Muscle of back (tissue), 11 donors: Measurements from ENCODE around the gene SLC35F3. TPM values are rescaled to one million over a fixed set of nuclear protein-coding genes. Genes with fewer than 3 reads are reported as not detected.

ENCODE experiments used
- DNase-seq, 3 donors: peaks; one replicate each; pipeline versions ENCODE4 v3.0.0 to v3.0.0-alpha.2; 2013
- polyA plus RNA-seq, 10 donors: library from polyadenylated mRNA; unstranded; fragments of 120-200 nt; gene quantifications; one replicate each; pipeline ENCODE4 v1.2.1, GENCODE V29; 2013; ENCODE audit not compliant: insufficient read length in 10 of 10

SLC35F3 gene
- polyA plus RNA-seq, 10 donors = 0.34 to 1.0 (median 0.76) TPM

GRCh38 chr1:233909195-233909594 lies 4.7 kb downstream of the SLC35F3 start:
- DNase-seq = peak in 1 of 3 donors; percentile 73

DNA sequence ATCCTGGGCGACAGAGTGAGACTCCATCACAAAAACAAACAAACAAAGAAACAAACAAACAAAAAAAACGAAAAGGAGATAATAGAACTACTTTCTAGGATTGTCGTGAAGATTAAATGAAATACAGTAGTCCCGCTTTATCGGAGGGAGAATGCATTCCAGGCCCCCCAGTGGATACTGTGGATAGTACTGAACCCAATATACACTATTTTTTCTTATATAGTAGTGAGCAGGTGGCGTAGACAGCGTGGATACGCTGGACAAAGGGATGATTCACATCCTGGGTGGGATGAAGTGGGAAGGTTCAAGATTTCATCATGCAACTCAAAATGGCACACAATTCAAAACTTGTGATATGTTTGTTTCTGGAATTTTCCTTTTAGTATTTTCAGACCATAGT lies 8.0 kb downstream of the SLC35F3 start:
- DNase-seq = no peak

DNA sequence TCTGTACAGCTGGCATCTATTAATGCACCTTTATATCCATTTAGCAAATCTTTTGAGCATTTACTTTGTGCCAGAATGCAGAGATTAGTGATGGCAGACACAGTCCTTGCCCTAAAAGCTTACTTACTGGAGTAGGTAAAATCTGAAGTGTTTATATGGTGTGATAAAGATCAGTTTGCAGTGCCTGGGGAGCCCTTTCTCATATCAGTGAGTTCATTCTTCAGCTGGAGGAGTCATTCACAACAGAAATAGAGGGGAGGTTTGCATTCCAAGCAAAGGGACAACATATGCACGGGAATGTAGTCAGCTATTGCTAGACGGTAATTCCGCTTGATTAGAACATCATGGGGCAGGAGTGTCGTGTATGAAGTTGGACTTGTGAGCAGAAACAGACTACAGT lies 8.4 kb downstream of the SLC35F3 start:
- no peak for DNase-seq

GRCh38 chr1:233916706-233917105 lies 12.2 kb downstream of the SLC35F3 start:
- no peak for DNase-seq

- DNase-seq = no peak
Observed at GRCh38 chr1:233919786-233920185, 15.3 kb downstream of the SLC35F3 start.

- no peak for DNase-seq
Observed at GRCh38 chr1:233928123-233928522, 23.6 kb downstream of the SLC35F3 start.

DNA sequence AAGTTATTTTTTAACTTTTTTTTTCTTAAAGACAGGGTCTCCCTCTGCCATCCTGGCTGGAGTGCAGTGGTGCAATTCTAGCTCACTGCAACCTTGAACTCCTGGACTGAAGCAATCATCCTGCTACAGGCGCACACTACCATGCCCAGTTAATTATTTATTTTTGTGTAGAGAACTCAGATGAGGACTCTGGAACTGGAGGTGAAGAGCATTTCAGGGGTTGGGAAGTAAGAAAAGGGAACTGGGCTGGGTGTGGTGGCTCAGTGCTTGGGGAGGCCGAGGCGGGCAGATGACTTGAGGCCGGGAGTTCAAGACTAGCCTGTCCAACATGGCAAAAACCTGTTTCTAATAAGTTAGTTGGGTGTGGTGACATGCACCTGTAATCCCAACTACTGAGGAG lies 28.9 kb downstream of the SLC35F3 start:
- DNase-seq = no peak

- no peak for DNase-seq
Observed at GRCh38 chr1:233935297-233935868, 30.9 kb downstream of the SLC35F3 start.

DNA sequence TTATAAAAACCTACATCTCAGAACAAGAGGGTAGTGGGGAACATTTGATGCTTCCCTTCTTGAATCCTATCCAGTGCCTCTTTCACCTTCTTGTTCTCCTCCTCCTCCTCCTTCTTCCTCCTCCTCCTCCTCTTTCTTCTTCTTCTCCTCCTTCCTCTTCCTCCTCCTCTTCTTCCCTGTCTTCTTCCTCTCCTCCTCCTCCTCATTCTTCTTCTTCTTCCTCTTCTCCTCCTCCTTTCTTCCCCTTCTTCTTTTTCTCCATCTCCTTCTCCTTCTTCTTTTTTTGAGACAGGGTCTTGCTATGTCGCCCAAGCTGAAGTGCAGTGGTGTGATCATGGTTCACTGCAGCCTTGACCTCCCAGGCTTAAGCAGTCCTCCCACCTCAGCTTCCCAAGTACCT lies 31.9 kb downstream of the SLC35F3 start:
- DNase-seq = no peak

DNA sequence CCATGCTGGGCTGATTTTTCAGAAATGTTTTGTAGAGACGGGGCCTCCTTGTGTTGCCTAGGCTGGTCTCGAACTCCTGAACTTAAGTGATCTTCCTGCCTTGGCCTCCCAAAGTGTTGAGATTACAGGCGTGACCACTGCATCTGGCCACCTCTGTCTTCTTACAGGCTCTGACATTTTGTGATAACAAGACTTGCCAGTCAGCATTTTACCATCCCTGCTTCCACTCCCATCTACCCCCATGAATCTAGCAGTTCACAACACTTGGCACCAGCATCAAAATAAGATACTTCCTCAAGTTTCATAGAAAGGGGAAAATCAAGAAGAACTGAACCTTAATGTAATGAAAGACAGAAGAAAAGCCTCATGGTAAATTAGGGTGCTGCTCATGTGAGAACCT lies 32.4 kb downstream of the SLC35F3 start:
- no peak for DNase-seq

GRCh38 chr1:233938476-233938875 lies 34.0 kb downstream of the SLC35F3 start:
- no peak for DNase-seq

- no peak for DNase-seq
Observed at GRCh38 chr1:233939451-233939850, 35.0 kb downstream of the SLC35F3 start.

- no peak for DNase-seq
Observed at GRCh38 chr1:233940908-233941307, 36.4 kb downstream of the SLC35F3 start.

DNA sequence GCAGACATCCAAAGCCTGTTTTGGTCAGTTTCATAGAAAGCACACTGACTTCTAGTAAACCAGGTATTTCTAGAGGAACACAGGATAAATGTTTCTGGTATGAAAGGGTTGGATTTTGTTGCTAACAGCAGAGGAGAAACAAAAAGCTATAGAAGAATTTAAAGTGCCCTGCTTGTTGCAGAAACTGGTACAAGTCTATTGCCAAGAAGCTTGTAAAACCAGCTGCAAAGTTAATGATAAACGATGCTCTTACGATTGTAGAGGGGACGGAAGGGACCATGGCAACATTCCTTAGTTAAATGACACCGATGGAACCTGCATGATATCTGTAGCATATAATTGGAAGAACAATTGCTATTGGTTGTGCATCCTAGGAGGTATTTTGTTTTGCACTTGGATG lies 40.1 kb downstream of the SLC35F3 start:
- DNase-seq = no peak

DNA sequence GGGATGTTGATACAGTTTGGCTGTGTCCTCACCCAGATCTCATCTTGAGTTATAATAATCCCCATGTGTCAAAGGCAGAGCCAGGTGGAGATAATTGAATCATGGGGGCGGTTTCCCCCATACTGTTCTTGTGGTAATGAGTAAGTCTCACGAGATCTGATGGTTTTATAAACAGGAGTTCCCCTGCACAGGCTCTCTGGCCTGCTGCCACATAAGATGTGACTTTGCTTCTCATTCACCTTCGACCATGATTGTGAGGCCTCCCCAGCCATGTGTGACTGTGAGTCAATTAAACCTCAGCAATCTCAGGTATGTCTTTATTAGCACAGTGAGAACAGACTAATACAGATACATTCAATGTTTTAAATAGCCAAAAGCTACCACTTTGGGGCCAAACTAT lies 41.1 kb downstream of the SLC35F3 start:
- DNase-seq = no peak

- DNase-seq = no peak
Observed at GRCh38 chr1:233945979-233946378, 41.5 kb downstream of the SLC35F3 start.

DNA sequence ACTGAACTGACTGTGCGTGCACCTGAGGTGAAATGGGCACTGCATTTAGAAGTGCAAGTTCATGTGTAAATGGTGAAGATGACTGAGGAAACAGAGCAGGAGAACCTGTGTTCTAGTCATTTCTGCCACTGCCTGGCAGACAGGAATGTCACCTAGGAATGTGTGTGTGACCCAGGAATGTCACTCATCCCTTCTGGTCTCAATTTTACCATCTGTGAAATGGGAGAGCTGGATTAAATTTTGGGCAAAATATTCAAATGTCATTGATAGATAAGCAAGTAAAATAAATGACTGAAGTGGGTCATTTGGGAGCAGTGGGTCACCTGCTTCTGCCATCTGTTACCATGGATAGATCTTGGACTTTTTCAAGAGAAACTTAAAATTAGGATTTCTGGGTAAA lies 42.2 kb downstream of the SLC35F3 start:
- no peak for DNase-seq

DNA sequence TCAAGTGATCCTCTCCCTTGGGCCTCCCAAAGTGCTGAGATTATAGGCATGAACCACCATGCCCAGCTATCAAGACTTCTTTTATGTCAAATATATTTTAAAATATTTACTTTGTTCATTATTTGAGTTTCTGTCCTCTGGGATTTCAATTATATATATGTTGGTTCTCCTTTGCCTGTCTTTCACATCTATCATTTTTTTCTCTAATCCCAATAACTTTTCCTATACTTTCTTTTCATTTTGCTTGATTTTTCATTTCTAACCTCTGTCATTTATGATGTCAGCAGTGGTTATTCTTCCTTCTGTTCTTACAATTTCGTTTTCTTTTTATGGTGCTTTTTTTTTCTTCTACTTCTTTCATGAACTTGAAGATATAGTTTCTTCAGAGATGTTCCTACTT lies 47.3 kb downstream of the SLC35F3 start:
- DNase-seq = no peak

GRCh38 chr1:233957691-233958090 lies 53.2 kb downstream of the SLC35F3 start:
- DNase-seq = no peak

DNA sequence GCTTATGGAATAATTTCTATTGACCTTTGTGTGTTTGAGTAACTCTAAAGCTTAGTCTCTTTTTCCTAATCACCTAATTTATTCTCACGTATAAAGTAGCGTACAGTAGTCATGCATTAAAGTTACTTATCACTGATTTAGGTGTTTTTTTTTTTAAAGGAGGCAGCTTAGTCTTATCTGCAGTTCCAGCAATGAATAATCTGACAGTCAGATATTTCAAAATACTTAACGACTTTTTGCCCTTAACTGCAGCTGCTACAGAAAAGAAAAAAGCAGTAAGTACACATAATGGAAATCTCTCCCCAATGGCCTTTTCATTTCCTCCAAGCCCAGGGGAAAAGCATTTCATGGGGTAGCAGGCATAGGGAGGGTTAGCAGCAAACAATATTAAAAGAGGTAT lies 54.6 kb downstream of the SLC35F3 start:
- no peak for DNase-seq

GRCh38 chr1:233959971-233960370 lies 55.5 kb downstream of the SLC35F3 start:
- DNase-seq = no peak

DNA sequence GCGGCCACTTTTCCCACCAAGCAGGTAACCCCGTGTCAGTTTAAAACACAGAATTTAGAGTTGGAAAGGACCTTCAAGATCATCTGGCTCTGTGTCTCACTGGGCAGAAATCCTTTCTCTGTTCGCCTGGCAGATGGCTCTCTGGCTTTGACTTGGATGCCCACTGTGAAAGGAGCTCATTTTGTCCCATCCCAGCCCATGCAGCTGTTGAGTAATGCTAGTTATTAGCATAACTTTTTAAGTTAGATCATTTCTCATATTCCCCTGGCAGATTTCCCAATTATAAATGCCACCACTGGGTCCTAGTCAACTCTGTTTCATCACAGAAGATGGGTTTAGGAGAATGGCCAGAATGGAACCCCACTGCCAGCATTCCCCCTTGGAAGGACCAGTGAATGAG lies 55.9 kb downstream of the SLC35F3 start:
- peak; percentile 26 to 57 (median 39) for DNase-seq

DNA sequence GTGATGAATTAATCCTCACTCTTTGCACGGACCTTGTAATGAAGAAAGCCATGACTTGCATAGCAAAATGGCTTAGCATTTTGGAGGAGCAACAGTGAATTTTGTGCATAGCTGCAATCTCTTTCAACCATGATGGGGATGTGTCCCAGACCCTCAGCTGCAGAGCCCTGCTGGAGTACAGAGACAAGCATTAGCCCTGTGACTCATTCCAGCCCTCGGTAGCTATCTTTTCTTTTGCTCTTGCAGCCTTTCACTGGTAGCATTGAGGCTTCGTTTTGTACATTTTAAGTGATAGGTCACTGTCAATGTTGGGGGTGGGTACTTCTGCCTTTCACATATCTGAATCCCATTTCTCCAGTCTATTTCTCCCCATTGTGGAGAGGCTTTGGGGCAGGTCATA lies 58.4 kb downstream of the SLC35F3 start:
- peak in 2 of 3 donors; percentile 4 to 18 for DNase-seq

DNA sequence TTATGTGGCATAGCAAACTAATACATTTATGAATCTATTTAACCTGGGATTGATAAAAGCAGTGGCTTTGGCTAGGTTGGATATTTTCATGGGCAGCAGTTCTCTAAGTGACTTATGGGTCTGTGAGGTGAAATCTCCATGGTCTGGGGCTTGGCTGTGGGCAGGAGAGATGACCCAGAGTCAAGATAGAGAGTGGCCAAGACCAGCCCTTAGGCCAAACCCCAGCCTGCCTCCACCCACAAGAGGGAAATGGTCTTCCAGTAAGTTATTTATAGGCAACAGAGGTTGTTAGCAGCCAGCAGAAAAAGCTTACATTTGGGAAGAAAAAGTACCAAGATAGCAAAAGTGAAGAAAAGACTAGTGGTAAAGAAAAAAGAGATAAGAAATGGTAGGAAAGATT lies 61.4 kb downstream of the SLC35F3 start:
- DNase-seq = no peak

- DNase-seq = no peak
Observed at GRCh38 chr1:233971753-233972152, 67.3 kb downstream of the SLC35F3 start.
